Liver (tissue), 9 donors: ENCODE results near the gene CLCN4. TPM values are rescaled to one million over a fixed set of nuclear protein-coding genes. Genes with fewer than 3 reads are reported as not detected.

Source experiments
- DNase-seq: peaks from one replicate; pipeline ENCODE4 v3.0.0-alpha.2; 2017; ENCODE audit warnings: low spot score
- H3K27ac ChIP-seq, 2 donors: one replicate each; pipeline ENCODE4 v1.7.0; 2013; ENCODE audit warnings: inconsistent platforms in 2 of 2, low read length in 2 of 2, control low read depth in 1 of 2, low read depth in 1 of 2, mild to moderate bottlenecking in 1 of 2
- H3K27me3 ChIP-seq, 4 donors: one replicate each; pipeline versions ENCODE4 v1.6.1 to v1.7.0; 2013; ENCODE audit warnings: low read length in 3 of 4, inconsistent platforms in 1 of 4, mild to moderate bottlenecking in 1 of 4, moderate library complexity in 1 of 4; ENCODE audit not compliant: control insufficient read depth in 4 of 4, insufficient read depth in 4 of 4
- H3K36me3 ChIP-seq, 4 donors: one replicate each; pipeline versions ENCODE4 v1.6.1 to v1.7.0; 2013; ENCODE audit warnings: low read length in 3 of 4, mild to moderate bottlenecking in 3 of 4, low read depth in 1 of 4, moderate library complexity in 1 of 4; ENCODE audit not compliant: control insufficient read depth in 4 of 4, insufficient read depth in 3 of 4
- H3K4me1 ChIP-seq, 4 donors: one replicate each; pipeline versions ENCODE4 v1.6.1 to v1.7.0; 2013; ENCODE audit warnings: low read length in 3 of 4, mild to moderate bottlenecking in 3 of 4, moderate library complexity in 1 of 4; ENCODE audit not compliant: control insufficient read depth in 4 of 4, insufficient read depth in 4 of 4
- H3K4me3 ChIP-seq, 3 donors: one replicate each; pipeline versions ENCODE4 v1.6.1 to v1.7.0; 2013; ENCODE audit warnings: low read length in 3 of 3, control low read depth in 1 of 3, low read depth in 1 of 3, mild to moderate bottlenecking in 1 of 3
- H3K9ac ChIP-seq, 2 donors: one replicate each; pipeline ENCODE4 v1.7.0; 2013; ENCODE audit warnings: low read length in 2 of 2, mild to moderate bottlenecking in 2 of 2, moderate library complexity in 2 of 2, control low read depth in 1 of 2, low read depth in 1 of 2
- H3K9me3 ChIP-seq, 4 donors: one replicate each; pipeline versions ENCODE4 v1.6.1 to v1.7.0; 2013; ENCODE audit warnings: low read length in 3 of 4; ENCODE audit not compliant: control insufficient read depth in 4 of 4
- ATF3 ChIP-seq: IDR thresholded peaks from 2 replicates; pipeline ENCODE4 v1.6.1; 2016; ENCODE audit warnings: antibody characterized with exemption
- CTCF ChIP-seq: fragments of 150-350 bp; IDR thresholded peaks from 2 replicates; pipeline ENCODE4 v1.5.1; 2017; ENCODE audit warnings: improper control_type of control experiment, low read depth, low read length; ENCODE audit not compliant: missing input control
- EGR1 ChIP-seq, 2 donors: IDR thresholded peaks; 2 replicates each; pipeline ENCODE4 v1.6.1; 2016 to 2018; ENCODE audit warnings: antibody characterized with exemption in 2 of 2, low read depth in 2 of 2
- FOXA1 ChIP-seq: IDR thresholded peaks from 2 replicates; pipeline ENCODE4 v1.6.1; 2016; ENCODE audit warnings: antibody characterized with exemption
- GABPA ChIP-seq, 2 donors: IDR thresholded peaks in 1 of 2; conservative IDR thresholded peaks in 1 of 2; 2 replicates each; pipeline ENCODE4 v1.6.1; 2016; ENCODE audit warnings: antibody characterized with exemption in 2 of 2, mild to moderate bottlenecking in 1 of 2, moderate library complexity in 1 of 2
- HNF4A ChIP-seq, 2 donors: conservative IDR thresholded peaks; 2 replicates each; pipeline ENCODE4 v1.6.1; 2016; ENCODE audit warnings: antibody characterized with exemption in 2 of 2, mild to moderate bottlenecking in 2 of 2
- HNF4G ChIP-seq: IDR thresholded peaks from 2 replicates; pipeline ENCODE4 v1.6.1; 2016; ENCODE audit warnings: antibody characterized with exemption
- JUND ChIP-seq, 2 donors: IDR thresholded peaks; 2 replicates each; pipeline ENCODE4 v1.6.1; 2016; ENCODE audit warnings: antibody characterized with exemption in 2 of 2
- MAX ChIP-seq: IDR thresholded peaks from 2 replicates; pipeline ENCODE4 v1.6.1; 2016; ENCODE audit warnings: antibody characterized with exemption
- NR2F2 ChIP-seq: IDR thresholded peaks from 2 replicates; pipeline ENCODE4 v1.6.1; 2016; ENCODE audit warnings: antibody characterized with exemption
- RAD21 ChIP-seq, 2 donors: IDR thresholded peaks; 2 replicates each; pipeline ENCODE4 v1.6.1; 2016; ENCODE audit warnings: antibody characterized with exemption in 2 of 2, mild to moderate bottlenecking in 2 of 2
- REST ChIP-seq: IDR thresholded peaks from 2 replicates; pipeline ENCODE4 v1.6.1; 2016; ENCODE audit warnings: antibody characterized with exemption, mild to moderate bottlenecking
- RXRA ChIP-seq, 2 donors: IDR thresholded peaks; 2 replicates each; pipeline ENCODE4 v1.6.1; 2017 to 2018; ENCODE audit warnings: antibody characterized with exemption in 2 of 2, mild to moderate bottlenecking in 1 of 2
- SP1 ChIP-seq: IDR thresholded peaks from 2 replicates; pipeline ENCODE4 v1.6.1; 2018; ENCODE audit warnings: antibody characterized with exemption, mild to moderate bottlenecking
- TAF1 ChIP-seq: conservative IDR thresholded peaks from 2 replicates; pipeline ENCODE4 v1.6.1; 2016; ENCODE audit warnings: antibody characterized with exemption, mild to moderate bottlenecking
- YY1 ChIP-seq: IDR thresholded peaks from 2 replicates; pipeline ENCODE4 v1.6.1; 2016; ENCODE audit warnings: antibody characterized with exemption, mild to moderate bottlenecking
- ZBTB33 ChIP-seq: IDR thresholded peaks from 2 replicates; pipeline ENCODE4 v1.6.1; 2016; ENCODE audit warnings: antibody characterized with exemption
- WGBS: extraction: QIAGEN DNeasy Blood & Tissue Kit; methylation state at CpG from one replicate; pipeline ENCODE4 v1.1.7; 2013; 5-methylcytosine and 5-hydroxymethylcytosine counted together
- polyA plus RNA-seq, 2 donors: library from polyadenylated mRNA; stranded (reverse) in 1 of 2; unstranded in 1 of 2; fragments of 200-250 nt in 1 of 2; fragments of >200 nt in 1 of 2; fragmentation: Nextera tagmentation in 1 of 2; extraction: Ambion mirVana in 1 of 2; gene quantifications; one replicate each; pipeline versions ENCODE4 v1.2.1 to v1.2.3, GENCODE V29; 2013 to 2015
- total RNA-seq, 2 donors: library from RNA; depleted of rRNA; stranded (reverse); fragments of >200 nt; gene quantifications; one replicate each; pipeline ENCODE4 v1.2.3, GENCODE V29; 2014
- donor health status: healthy.
- donor health status: healthy.
- donor health status: healthy.
- donor health status: healthy.
- donor health status: healthy.

The CLCN4 gene
- total and polyA plus RNA-seq, 4 donors: 1.5 to 10.9 (median 4.0) TPM

GRCh38 chrX:10178866-10179463 lies 22.2 kb downstream of the CLCN4 start:
- no peak overlapping the region for H3K27ac ChIP-seq
- TF ChIP-seq EGR1 (IDR thresholded peaks at IDR 0.05; ENCODE audit: low read depth in 2 of 2) (no peak), YY1 (no peak), SP1 (no peak), NR2F2 (no peak), MAX (no peak), RXRA (IDR thresholded peaks at IDR 0.05) (no peak), RAD21 (IDR thresholded peaks at IDR 0.05) (no peak), REST (no peak), GABPA (IDR thresholded peaks at IDR 0.05 in 1 of 2, conservative IDR thresholded peaks at IDR 0.05 in 1 of 2) (no peak), TAF1 (no peak), HNF4A (conservative IDR thresholded peaks at IDR 0.05) (no peak), HNF4G (no peak), JUND (IDR thresholded peaks at IDR 0.05) (no peak), ZBTB33 (no peak), CTCF (no peak), FOXA1 (no peak), ATF3 (no peak)
- 74% methylated on average over 5 of the region's 5 CpGs for WGBS
- H3K27me3 ChIP-seq: no peaks in the 10 kb centered on the region
- H3K9me3 ChIP-seq: no peaks in the 10 kb centered on the region
- no peaks in the 10 kb centered on the region for H3K36me3 ChIP-seq
- no peak for DNase-seq
- no peak overlapping the region for H3K4me3 ChIP-seq
- no peak overlapping the region for H3K9ac ChIP-seq
- peaks cover 8 to 13% (median 11%) of the 10 kb centered on the region in 4 donors for H3K4me1 ChIP-seq
